Memory B cell (primary cell): ENCODE data around the gene SHQ1.

Source experiments
- ATAC-seq: fragments of 150-1000 bp; cut with Tn5 transposase; 2 replicates; pipeline ENCODE4 v1.10.0; 2021; ENCODE audit warnings: low read depth, mild to moderate bottlenecking, moderate library complexity
- DNase-seq, 2 donors: peaks; one replicate each; pipeline ENCODE4 v3.0.0; 2022; ENCODE audit warnings: low spot score in 2 of 2
- H3K27ac Mint-ChIP-seq: one replicate; pipeline ENCODE4 v1.8.0; 2022; ENCODE audit warnings: mild to moderate bottlenecking, moderate library complexity, mixed read lengths
- H3K27me3 Mint-ChIP-seq: one replicate; pipeline ENCODE4 v1.8.0; 2022; ENCODE audit warnings: mixed read lengths
- H3K36me3 Mint-ChIP-seq: one replicate; pipeline ENCODE4 v1.8.0; 2022; ENCODE audit warnings: mild to moderate bottlenecking, mixed read lengths
- H3K4me1 Mint-ChIP-seq: one replicate; pipeline ENCODE4 v1.8.0; 2022; ENCODE audit warnings: mixed read lengths
- H3K4me3 Mint-ChIP-seq: one replicate; pipeline ENCODE4 v1.8.0; 2022; ENCODE audit warnings: mild to moderate bottlenecking, moderate library complexity, mixed read lengths
- H3K9me3 Mint-ChIP-seq: one replicate; pipeline ENCODE4 v1.8.0; 2022; ENCODE audit warnings: mixed read lengths

The SHQ1 gene

GRCh38 chr3:72887343-72887704 lies 39.1 kb upstream of the SHQ1 start:
- peaks cover 31% of the 10 kb centered on the region for H3K27me3 Mint-ChIP-seq
- H3K27ac Mint-ChIP-seq = no peak overlapping the region
- no peak for DNase-seq
- no peaks in the 10 kb centered on the region for H3K36me3 Mint-ChIP-seq
- H3K9me3 Mint-ChIP-seq = no peaks in the 10 kb centered on the region
- ATAC-seq = no peak
- peak overlapping the region; percentile 78 for H3K4me3 Mint-ChIP-seq
- H3K4me1 Mint-ChIP-seq = peaks cover 7% of the 10 kb centered on the region

GRCh38 chr3:72872183-72872582 lies 23.9 kb upstream of the SHQ1 start:
- no peak overlapping the region for H3K4me3 Mint-ChIP-seq
- no peaks in the 10 kb centered on the region for H3K36me3 Mint-ChIP-seq
- H3K4me1 Mint-ChIP-seq = no peaks in the 10 kb centered on the region
- H3K27me3 Mint-ChIP-seq = peaks cover 24% of the 10 kb centered on the region
- no peaks in the 10 kb centered on the region for H3K9me3 Mint-ChIP-seq
- ATAC-seq = no peak
- no peak for DNase-seq
- H3K27ac Mint-ChIP-seq = no peak overlapping the region

GRCh38 chr3:72862314-72863090 lies 14.3 kb upstream of the SHQ1 start:
- no peaks in the 10 kb centered on the region for H3K9me3 Mint-ChIP-seq
- H3K36me3 Mint-ChIP-seq = no peaks in the 10 kb centered on the region
- H3K27me3 Mint-ChIP-seq = peaks cover under 1% of the 10 kb centered on the region
- ATAC-seq (no peak), DNase-seq (no peak)
- no peak overlapping the region for H3K27ac Mint-ChIP-seq
- no peaks in the 10 kb centered on the region for H3K4me1 Mint-ChIP-seq
- H3K4me3 Mint-ChIP-seq = no peak overlapping the region

- Mint-ChIP-seq H3K9me3 (no peaks in the 10 kb centered on the region), H3K27ac (no peak overlapping the region), H3K36me3 (no peaks in the 10 kb centered on the region), H3K4me1 (no peaks in the 10 kb centered on the region), H3K27me3 (no peaks in the 10 kb centered on the region), H3K4me3 (no peak overlapping the region)
- ATAC-seq (no peak), DNase-seq (no peak)
Observed at GRCh38 chr3:72860846-72861245, 12.6 kb upstream of the SHQ1 start.

- H3K27me3 Mint-ChIP-seq = peaks cover 4% of the 10 kb centered on the region
- H3K4me3 Mint-ChIP-seq = no peak overlapping the region
- H3K9me3 Mint-ChIP-seq = no peaks in the 10 kb centered on the region
- DNase-seq = no peak
- H3K27ac Mint-ChIP-seq = no peak overlapping the region
- no peak for ATAC-seq
- no peaks in the 10 kb centered on the region for H3K4me1 Mint-ChIP-seq
- H3K36me3 Mint-ChIP-seq = no peaks in the 10 kb centered on the region
Observed at GRCh38 chr3:72860053-72860452, 11.8 kb upstream of the SHQ1 start.

- no peaks in the 10 kb centered on the region for H3K9me3 Mint-ChIP-seq
- H3K27me3 Mint-ChIP-seq = peaks cover 9% of the 10 kb centered on the region
- H3K27ac Mint-ChIP-seq = no peak overlapping the region
- DNase-seq = no peak
- no peak for ATAC-seq
- no peaks in the 10 kb centered on the region for H3K36me3 Mint-ChIP-seq
- no peaks in the 10 kb centered on the region for H3K4me1 Mint-ChIP-seq
- no peak overlapping the region for H3K4me3 Mint-ChIP-seq
Observed at GRCh38 chr3:72855001-72855400, 6.8 kb upstream of the SHQ1 start.

- Mint-ChIP-seq H3K4me3 (peak overlapping the region; percentile 92), H3K27me3 (no peaks in the 10 kb centered on the region), H3K27ac (peak overlapping the region; percentile 83), H3K36me3 (peaks cover 3% of the 10 kb centered on the region), H3K9me3 (no peaks in the 10 kb centered on the region), H3K4me1 (peaks cover 21% of the 10 kb centered on the region)
- DNase-seq (no peak), ATAC-seq (peak; percentile 44)
Observed at GRCh38 chr3:72848703-72849081, 447 bp upstream of the SHQ1 start.

- no peak for DNase-seq
- H3K4me3 Mint-ChIP-seq = peak overlapping the region; percentile 92
- peak overlapping the region; percentile 83 for H3K27ac Mint-ChIP-seq
- H3K36me3 Mint-ChIP-seq = peaks cover 4% of the 10 kb centered on the region
- H3K27me3 Mint-ChIP-seq = no peaks in the 10 kb centered on the region
- ATAC-seq = no peak
- peaks cover 21% of the 10 kb centered on the region for H3K4me1 Mint-ChIP-seq
- no peaks in the 10 kb centered on the region for H3K9me3 Mint-ChIP-seq
Observed at GRCh38 chr3:72847282-72847681, 963 bp downstream of the SHQ1 start.

- Mint-ChIP-seq H3K4me3 (no peak overlapping the region), H3K27ac (no peak overlapping the region)
- ATAC-seq = no peak
Observed at GRCh38 chr3:72846166-72846565, 2.1 kb downstream of the SHQ1 start.

GRCh38 chr3:72844436-72844993 lies 3.7 kb downstream of the SHQ1 start:
- Mint-ChIP-seq H3K9me3 (no peaks in the 10 kb centered on the region), H3K4me1 (peaks cover 21% of the 10 kb centered on the region), H3K27me3 (no peaks in the 10 kb centered on the region), H3K4me3 (no peak overlapping the region), H3K36me3 (peaks cover 17% of the 10 kb centered on the region), H3K27ac (no peak overlapping the region)
- no peak for ATAC-seq
- DNase-seq = no peak

More at GRCh38 chr3:72846166-72846565, 2.1 kb downstream of the SHQ1 start:
- Mint-ChIP-seq H3K36me3 (peaks cover 14% of the 10 kb centered on the region), H3K4me1 (peaks cover 21% of the 10 kb centered on the region), H3K9me3 (no peaks in the 10 kb centered on the region), H3K27me3 (no peaks in the 10 kb centered on the region)
- DNase-seq = no peak

GRCh38 chr3:72839057-72839456 lies 9.2 kb downstream of the SHQ1 start:
- H3K27me3 Mint-ChIP-seq = no peaks in the 10 kb centered on the region
- ATAC-seq (no peak), DNase-seq (no peak)
- peaks cover 36% of the 10 kb centered on the region for H3K36me3 Mint-ChIP-seq
- no peaks in the 10 kb centered on the region for H3K9me3 Mint-ChIP-seq
- no peaks in the 10 kb centered on the region for H3K4me1 Mint-ChIP-seq
- H3K4me3 Mint-ChIP-seq = no peak overlapping the region
- no peak overlapping the region for H3K27ac Mint-ChIP-seq

- H3K4me3 Mint-ChIP-seq = no peak overlapping the region
- H3K27ac Mint-ChIP-seq = no peak overlapping the region
- H3K27me3 Mint-ChIP-seq = no peaks in the 10 kb centered on the region
- no peak for ATAC-seq
- no peaks in the 10 kb centered on the region for H3K9me3 Mint-ChIP-seq
- no peaks in the 10 kb centered on the region for H3K4me1 Mint-ChIP-seq
- no peak for DNase-seq
- H3K36me3 Mint-ChIP-seq = peaks cover 31% of the 10 kb centered on the region
Observed at GRCh38 chr3:72836923-72837322, 11.3 kb downstream of the SHQ1 start.

GRCh38 chr3:72836416-72836815 lies 11.8 kb downstream of the SHQ1 start:
- DNase-seq (no peak), ATAC-seq (no peak)
- no peak overlapping the region for H3K27ac Mint-ChIP-seq
- peaks cover 26% of the 10 kb centered on the region for H3K36me3 Mint-ChIP-seq
- no peaks in the 10 kb centered on the region for H3K4me1 Mint-ChIP-seq
- H3K9me3 Mint-ChIP-seq = no peaks in the 10 kb centered on the region
- no peaks in the 10 kb centered on the region for H3K27me3 Mint-ChIP-seq
- H3K4me3 Mint-ChIP-seq = no peak overlapping the region

- peaks cover 30% of the 10 kb centered on the region for H3K36me3 Mint-ChIP-seq
Observed at GRCh38 chr3:72830452-72831223, 17.6 kb downstream of the SHQ1 start.

More at GRCh38 chr3:72830452-72831223, 17.6 kb downstream of the SHQ1 start:
- H3K9me3 Mint-ChIP-seq = no peaks in the 10 kb centered on the region
- peaks cover 2% of the 10 kb centered on the region for H3K4me1 Mint-ChIP-seq
- no peak overlapping the region for H3K4me3 Mint-ChIP-seq
- ATAC-seq = no peak
- H3K27ac Mint-ChIP-seq = no peak overlapping the region
- DNase-seq = no peak
- H3K27me3 Mint-ChIP-seq = no peaks in the 10 kb centered on the region
